Sigmoid colon (tissue), 7 donors: ENCODE data around the gene ANTXR2. TPM values are rescaled to one million over a fixed set of nuclear protein-coding genes. Genes with fewer than 3 reads are reported as not detected.
A peak's percentile ranks its signal among the peaks of the same experiment; 100 is the strongest.

Experiments
- DNase-seq: peaks from one replicate; pipeline ENCODE4 v3.0.0-alpha.2; 2019
- H3K27ac ChIP-seq, 4 donors: fragments of 200-600 bp; sonication (generic); one replicate each; pipeline ENCODE4 v1.5.1; 2016 to 2019; ENCODE audit warnings: mild to moderate bottlenecking in 1 of 4
- H3K27me3 ChIP-seq, 3 donors: fragments of 200-600 bp; sonication (generic); one replicate each; pipeline ENCODE4 v1.5.1; 2019; ENCODE audit warnings: mild to moderate bottlenecking in 1 of 3
- H3K36me3 ChIP-seq, 4 donors: fragments of 200-600 bp; sonication (generic); one replicate each; pipeline ENCODE4 v1.5.1; 2016 to 2019
- H3K4me1 ChIP-seq, 4 donors: fragments of 200-600 bp; sonication (generic); one replicate each; pipeline ENCODE4 v1.5.1; 2017 to 2019
- H3K4me3 ChIP-seq, 4 donors: fragments of 200-600 bp; sonication (generic); one replicate each; pipeline ENCODE4 v1.5.1; 2017 to 2019; ENCODE audit warnings: mild to moderate bottlenecking in 2 of 4, moderate library complexity in 1 of 4
- H3K9me3 ChIP-seq, 4 donors: fragments of 200-600 bp in 3 of 4; sonication (generic) in 3 of 4; one replicate each; pipeline versions ENCODE4 v1.5.1 to v1.6.1; 2013 to 2019
- EP300 ChIP-seq, 4 donors: sonication (generic); formaldehyde crosslinking; IDR thresholded peaks; one replicate each; pipeline ENCODE4 v1.6.1; 2017; ENCODE audit warnings: antibody characterized with exemption in 4 of 4
- POLR2A ChIP-seq, 2 donors: fragments of 450-650 bp; IDR thresholded peaks; one replicate each; pipeline ENCODE4 v1.6.1; 2016; ENCODE audit warnings: antibody characterized with exemption in 2 of 2, mild to moderate bottlenecking in 2 of 2, moderate library complexity in 2 of 2
- POLR2AphosphoS5 ChIP-seq, 4 donors: sonication (generic); formaldehyde crosslinking; IDR thresholded peaks; one replicate each; pipeline ENCODE4 v1.6.1; 2017; ENCODE audit warnings: antibody characterized with exemption in 4 of 4
- WGBS, 2 donors: extraction: QIAGEN DNeasy Blood & Tissue Kit; methylation state at CpG; one replicate each; pipeline ENCODE4 v1.1.7; 2013; 5-methylcytosine and 5-hydroxymethylcytosine counted together
- intact Hi-C: fragments of 100-400 bp; cut with DNase I; formaldehyde crosslinking; loops from one replicate; pipeline ENCODE4 v1.15.1; 2023
- polyA plus RNA-seq, 3 donors: library from polyadenylated mRNA; stranded (reverse); fragments of 200-250 nt; gene quantifications; one replicate each; pipeline ENCODE4 v1.2.3, GENCODE V29; 2013
- total RNA-seq, 4 donors: library from RNA; depleted of rRNA; stranded (reverse); fragments of >200 nt; gene quantifications; one replicate each; pipeline ENCODE4 v1.1.0, GENCODE V29; 2016
- TF ChIP-seq, protein P1 (sequence below), 4 experiments: fragments of 450-650 bp in 3 of 4; fragments of 200-600 bp in 1 of 4; IDR thresholded peaks; one replicate each; pipeline ENCODE4 v1.5.1; 2016 to 2019; ENCODE audit warnings: antibody characterized with exemption in 4 of 4, mild to moderate bottlenecking in 3 of 4, moderate library complexity in 2 of 4
- donor health status: healthy with polysubstance abuse.
- donor health status: Bipolar disorder and iron deficiency.
- donor health status: healthy.

ANTXR2 gene
- total and polyA plus RNA-seq, 7 donors: 11.4 to 237 (median 170) TPM

GRCh38 chr4:80036949-80037685 lies 35.9 kb downstream of the ANTXR2 start:
- 59 to 62% methylated on average over 2 of the region's 2 CpGs for WGBS, 2 donors
- TF ChIP-seq, protein P1, sequence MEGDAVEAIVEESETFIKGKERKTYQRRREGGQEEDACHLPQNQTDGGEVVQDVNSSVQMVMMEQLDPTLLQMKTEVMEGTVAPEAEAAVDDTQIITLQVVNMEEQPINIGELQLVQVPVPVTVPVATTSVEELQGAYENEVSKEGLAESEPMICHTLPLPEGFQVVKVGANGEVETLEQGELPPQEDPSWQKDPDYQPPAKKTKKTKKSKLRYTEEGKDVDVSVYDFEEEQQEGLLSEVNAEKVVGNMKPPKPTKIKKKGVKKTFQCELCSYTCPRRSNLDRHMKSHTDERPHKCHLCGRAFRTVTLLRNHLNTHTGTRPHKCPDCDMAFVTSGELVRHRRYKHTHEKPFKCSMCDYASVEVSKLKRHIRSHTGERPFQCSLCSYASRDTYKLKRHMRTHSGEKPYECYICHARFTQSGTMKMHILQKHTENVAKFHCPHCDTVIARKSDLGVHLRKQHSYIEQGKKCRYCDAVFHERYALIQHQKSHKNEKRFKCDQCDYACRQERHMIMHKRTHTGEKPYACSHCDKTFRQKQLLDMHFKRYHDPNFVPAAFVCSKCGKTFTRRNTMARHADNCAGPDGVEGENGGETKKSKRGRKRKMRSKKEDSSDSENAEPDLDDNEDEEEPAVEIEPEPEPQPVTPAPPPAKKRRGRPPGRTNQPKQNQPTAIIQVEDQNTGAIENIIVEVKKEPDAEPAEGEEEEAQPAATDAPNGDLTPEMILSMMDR (IDR thresholded peaks at IDR 0.05): no peak
- TF ChIP-seq POLR2AphosphoS5 (IDR thresholded peaks at IDR 0.05) (peak; percentile 84 to 96 (median 94)), POLR2A (IDR thresholded peaks at IDR 0.05) (no peak), EP300 (IDR thresholded peaks at IDR 0.05) (peak; percentile 38 to 88 (median 76))
- H3K9me3 ChIP-seq: no peaks in the 10 kb centered on the region
- no peaks in the 10 kb centered on the region for H3K27me3 ChIP-seq
- peak overlapping the region; percentile 76 to 90 (median 84) for H3K27ac ChIP-seq
- H3K4me1 ChIP-seq: peaks cover 0 to 70% (median 53%) of the 10 kb centered on the region in 4 donors
- peaks cover 0 to 26% (median 4%) of the 10 kb centered on the region in 4 donors for H3K36me3 ChIP-seq
- DNase-seq: no peak
- intact Hi-C loops: loop anchor here (5.0 kb wide), 1 partner anchor 955 kb away; no protein-coding TSS in a partner anchor
- peak overlapping the region in 3 of 4 donors; percentile 2 to 15 (median 5) for H3K4me3 ChIP-seq

DNA sequence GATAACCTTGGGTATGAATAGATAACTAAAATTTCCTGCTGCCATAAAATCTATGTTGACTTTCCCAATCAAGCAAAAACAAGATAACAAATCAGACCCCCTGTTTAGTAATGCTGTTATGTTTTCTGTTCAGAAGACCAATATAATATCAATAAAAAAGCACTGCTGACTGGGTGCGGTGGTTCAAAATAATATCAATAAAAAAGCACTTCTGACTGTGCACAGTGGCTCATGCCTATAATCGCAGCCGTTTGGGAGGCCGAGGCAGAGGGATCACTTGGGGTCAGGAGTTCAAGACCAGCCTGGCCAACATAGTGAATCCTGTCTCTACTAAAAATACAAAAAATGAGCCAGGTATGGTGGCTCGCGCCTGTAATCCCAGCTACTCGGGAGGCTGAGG lies 36.7 kb downstream of the ANTXR2 start:
- DNase-seq: no peak
- Histone ChIP-seq H3K4me3 (peak overlapping the region in 3 of 4 donors; percentile 2 to 15 (median 5)), H3K27me3 (no peaks in the 10 kb centered on the region), H3K9me3 (no peaks in the 10 kb centered on the region), H3K36me3 (peaks cover 0 to 28% (median 2%) of the 10 kb centered on the region in 4 donors), H3K27ac (peak overlapping the region; percentile 76 to 90 (median 84)), H3K4me1 (peaks cover 0 to 74% (median 53%) of the 10 kb centered on the region in 4 donors)
- TF ChIP-seq EP300 (IDR thresholded peaks at IDR 0.05): no peak
- no peak for TF ChIP-seq POLR2A (IDR thresholded peaks at IDR 0.05)
- TF ChIP-seq, protein P1 (IDR thresholded peaks at IDR 0.05): no peak
- TF ChIP-seq POLR2AphosphoS5 (IDR thresholded peaks at IDR 0.05): no peak
- WGBS, 2 donors: 29 to 64% methylated on average over 7 of the region's 7 CpGs
- intact Hi-C loops: loop anchor here (5.0 kb wide), 1 partner anchor 954 kb away; no protein-coding TSS in a partner anchor

DNA sequence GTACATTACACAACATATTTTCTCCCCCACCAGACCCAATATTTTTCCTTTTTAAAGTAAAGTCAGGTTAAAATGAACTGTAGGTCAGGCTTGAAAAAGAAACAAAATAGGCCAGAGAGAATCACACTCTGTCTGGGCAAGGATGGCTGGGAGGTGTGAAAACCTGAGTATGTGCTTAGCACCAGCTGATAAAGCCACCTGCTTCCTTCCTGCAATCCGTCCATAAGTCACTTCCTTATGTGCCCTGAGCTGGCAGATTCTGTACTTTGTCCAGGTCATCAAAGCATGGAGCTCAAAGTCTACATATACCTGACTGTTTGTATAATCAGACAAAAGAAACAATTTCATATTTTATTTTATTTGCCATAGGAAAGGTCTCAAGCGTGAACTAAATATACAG lies 37.7 kb downstream of the ANTXR2 start:
- 21 to 55% methylated on average over 2 of the region's 2 CpGs for WGBS, 2 donors

DNA sequence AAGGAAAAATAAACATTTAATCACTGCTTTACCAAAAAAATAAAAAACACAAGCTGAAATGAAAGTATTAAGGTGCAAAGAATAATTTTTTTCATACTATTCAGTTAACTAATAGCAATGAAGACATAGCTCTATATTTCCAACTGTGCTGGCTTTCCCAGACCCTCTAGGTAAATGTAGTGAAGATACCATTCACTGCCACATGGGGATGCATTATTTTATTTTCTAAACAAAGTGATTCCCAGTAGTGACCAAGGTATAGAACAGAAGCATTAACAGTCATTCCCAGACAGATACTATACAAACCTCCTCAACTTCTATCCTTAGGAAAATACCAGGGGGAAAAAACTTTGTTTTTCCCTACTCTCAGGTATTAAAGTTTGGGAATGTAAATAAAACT lies 39.4 kb downstream of the ANTXR2 start:
- Histone ChIP-seq H3K4me3 (no peak overlapping the region), H3K36me3 (peaks cover 8 to 52% (median 15%) of the 10 kb centered on the region in 4 donors), H3K27ac (peak overlapping the region in 3 of 4 donors; percentile 76 to 90 (median 83)), H3K4me1 (peaks cover 0 to 67% (median 56%) of the 10 kb centered on the region in 4 donors), H3K27me3 (no peaks in the 10 kb centered on the region), H3K9me3 (no peaks in the 10 kb centered on the region)
- DNase-seq: no peak
- intact Hi-C loops: no loop called here
- TF ChIP-seq POLR2A (IDR thresholded peaks at IDR 0.05): no peak
- TF ChIP-seq, protein P1 (IDR thresholded peaks at IDR 0.05): peak in 1 of 4 experiments; percentile 27

More for the DNA sequence above, 37.7 kb downstream of the ANTXR2 start:
- TF ChIP-seq POLR2AphosphoS5 (IDR thresholded peaks at IDR 0.05): peak in 1 of 4 donors; percentile 14
- no peak for TF ChIP-seq POLR2A (IDR thresholded peaks at IDR 0.05)
- Histone ChIP-seq H3K36me3 (peaks cover 0 to 35% (median 9%) of the 10 kb centered on the region in 4 donors), H3K27me3 (no peaks in the 10 kb centered on the region), H3K4me1 (peaks cover 0 to 74% (median 53%) of the 10 kb centered on the region in 4 donors), H3K4me3 (no peak overlapping the region), H3K27ac (peak overlapping the region; percentile 76 to 90 (median 84)), H3K9me3 (no peaks in the 10 kb centered on the region)
- intact Hi-C loops: loop anchor here (5.0 kb wide), 1 partner anchor 953 kb away; no protein-coding TSS in a partner anchor
- DNase-seq: no peak

DNA sequence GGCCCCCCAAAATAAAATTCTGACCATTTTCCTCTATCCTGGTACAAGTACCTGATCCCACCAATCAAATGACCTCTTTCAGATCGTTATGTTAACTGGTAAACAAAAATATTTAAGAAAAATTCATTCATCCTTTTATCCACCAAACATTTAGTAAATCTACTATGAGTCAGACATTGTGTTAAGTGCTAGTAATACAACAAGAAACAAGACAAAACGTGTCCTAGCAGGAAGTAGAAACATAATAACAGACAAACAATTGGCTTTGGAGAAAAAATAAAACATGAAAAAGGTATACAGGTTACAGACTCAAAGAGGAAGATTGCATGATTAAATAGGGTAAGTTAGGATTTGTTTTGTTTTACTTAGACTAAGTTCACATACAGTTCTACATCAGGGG lies 43.7 kb downstream of the ANTXR2 start:
- intact Hi-C loops: no loop called here
- WGBS, 2 donors: 47 to 72% methylated on average over 2 of the region's 2 CpGs

More for the DNA sequence above, 43.7 kb downstream of the ANTXR2 start:
- no peaks in the 10 kb centered on the region for H3K9me3 ChIP-seq
- H3K27me3 ChIP-seq: no peaks in the 10 kb centered on the region
- DNase-seq: no peak
- no peak overlapping the region for H3K27ac ChIP-seq
- H3K4me1 ChIP-seq: peaks cover 0 to 45% (median 26%) of the 10 kb centered on the region in 4 donors
- peaks cover 8 to 87% (median 24%) of the 10 kb centered on the region in 4 donors for H3K36me3 ChIP-seq
- H3K4me3 ChIP-seq: no peak overlapping the region
- TF ChIP-seq, protein P1 (IDR thresholded peaks at IDR 0.05): no peak
- no peak for TF ChIP-seq POLR2AphosphoS5 (IDR thresholded peaks at IDR 0.05)
- no peak for TF ChIP-seq EP300 (IDR thresholded peaks at IDR 0.05)
- no peak for TF ChIP-seq POLR2A (IDR thresholded peaks at IDR 0.05)
